Keratinocyte (primary cell): ENCODE results near the gene YEATS4. TPM values are rescaled to one million over a fixed set of nuclear protein-coding genes. Genes with fewer than 3 reads are reported as not detected.

Experiments
- DNase-seq: peaks from one replicate; pipeline ENCODE4 v3.0.0-alpha.2; 2011; ENCODE audit warnings: low read depth, missing footprints, low spot score
- FAIRE-seq: peaks from 2 replicates; lab custom pipeline; 2011; peaks lifted over from hg19 to GRCh38; lab: Jason Lieb, UNC
- H2AFZ ChIP-seq: 2 replicates; pipeline ENCODE4 v1.6.0; 2012; ENCODE audit warnings: low read length, control low read depth, inconsistent platforms; ENCODE audit not compliant: control insufficient read depth
- H3K27ac ChIP-seq: 2 replicates; pipeline ENCODE4 v1.5.1; 2011; ENCODE audit warnings: low read length; ENCODE audit not compliant: control insufficient read depth, insufficient read depth
- H3K27me3 ChIP-seq: 3 replicates; pipeline ENCODE4 v1.6.0; 2011; ENCODE audit warnings: low read length; ENCODE audit not compliant: control insufficient read depth, insufficient read depth; ENCODE audit errors: extremely low read depth
- H3K36me3 ChIP-seq, 2 experiments: 2 replicates in 1 of 2; 3 replicates in 1 of 2; pipeline ENCODE4 v1.5.1; 2011; ENCODE audit warnings: low read length in 2 of 2, mild to moderate bottlenecking in 1 of 2; ENCODE audit not compliant: control insufficient read depth in 2 of 2, insufficient read depth in 2 of 2; ENCODE audit errors: extremely low read depth in 1 of 2
- H3K4me1 ChIP-seq: 3 replicates; pipeline ENCODE4 v1.5.1; 2011; ENCODE audit warnings: low read length; ENCODE audit not compliant: control insufficient read depth, insufficient read depth; ENCODE audit errors: extremely low read depth
- H3K4me2 ChIP-seq: 3 replicates; pipeline ENCODE4 v1.6.0; 2011; ENCODE audit warnings: low read depth, low read length; ENCODE audit not compliant: control insufficient read depth, insufficient read depth; ENCODE audit errors: extremely low read depth
- H3K4me3 ChIP-seq, 3 experiments: fragments of 200-600 bp in 1 of 3; sonication (generic) in 1 of 3; 2 replicates in 2 of 3; 3 replicates in 1 of 3; pipeline ENCODE4 v1.5.1; 2011 to 2016; ENCODE audit warnings: low read length in 3 of 3, mild to moderate bottlenecking in 3 of 3, control low read depth in 2 of 3, inconsistent platforms in 1 of 3, low read depth in 1 of 3, mixed read lengths in 1 of 3, mixed run types in 1 of 3, moderate library complexity in 1 of 3; ENCODE audit not compliant: control insufficient read depth in 2 of 3, insufficient read depth in 2 of 3; ENCODE audit errors: extremely low read depth in 1 of 3
- H3K79me2 ChIP-seq: 2 replicates; pipeline ENCODE4 v1.6.0; 2012; ENCODE audit warnings: low read length; ENCODE audit not compliant: control insufficient read depth, insufficient read depth
- H3K9ac ChIP-seq: 3 replicates; pipeline ENCODE4 v1.6.0; 2011; ENCODE audit warnings: low read length; ENCODE audit not compliant: control insufficient read depth, insufficient read depth; ENCODE audit errors: extremely low read depth
- H3K9me1 ChIP-seq: 3 replicates; pipeline ENCODE4 v1.6.0; 2011; ENCODE audit warnings: low read length; ENCODE audit not compliant: control insufficient read depth, insufficient read depth; ENCODE audit errors: extremely low read depth
- H3K9me3 ChIP-seq: 2 replicates; pipeline ENCODE4 v1.5.1; 2012; ENCODE audit warnings: low read depth, low read length; ENCODE audit not compliant: control insufficient read depth
- H4K20me1 ChIP-seq: 3 replicates; pipeline ENCODE4 v1.6.0; 2011; ENCODE audit warnings: low read length; ENCODE audit not compliant: control insufficient read depth, insufficient read depth; ENCODE audit errors: extremely low read depth
- EZH2 ChIP-seq: IDR thresholded peaks from one replicate; pipeline ENCODE4 v1.6.1; 2012; ENCODE audit warnings: inconsistent platforms, mild to moderate bottlenecking, low read length, moderate library complexity
- dilution Hi-C: fragments of 300-500 bp; cut with MboI; formaldehyde crosslinking; loops from one replicate; pipeline ENCODE4 v1.7.0; 2020; ENCODE audit warnings: low sequenced_read_pairs; ENCODE audit not compliant: extremely low pct_ligation_motif_present
- polyA plus RNA-seq, 5 experiments: library from polyadenylated mRNA; depleted of rRNA in 3 of 5; stranded (reverse) in 3 of 5; stranded (forward) in 1 of 5; unstranded in 1 of 5; fragments of >200 nt; gene quantifications; 1 replicate in 1 of 5; 2 replicates in 3 of 5; 3 replicates in 1 of 5; pipeline versions ENCODE4 v1.2.1 to v1.2.3, GENCODE V29; 2011 to 2012; ENCODE audit warnings: missing spikeins in 2 of 5, low read depth in 1 of 5, low replicate concordance in 1 of 5
- TF ChIP-seq, protein P1 (sequence below), 3 experiments: IDR thresholded peaks in 1 of 3; conservative IDR thresholded peaks in 1 of 3; optimal IDR thresholded peaks in 1 of 3; 2 replicates in 2 of 3; 3 replicates in 1 of 3; pipeline versions ENCODE3 to v1.5.1; 2011; ENCODE audit warnings: low read length in 3 of 3, mild to moderate bottlenecking in 3 of 3, moderate library complexity in 2 of 3, control low read depth in 1 of 3, inconsistent platforms in 1 of 3; ENCODE audit not compliant: insufficient read depth in 2 of 3; ENCODE audit errors: extremely low read depth in 1 of 3

YEATS4 gene
- polyA plus RNA-seq, 1 donor (not counting 4 experiments of a cell fraction or from before 2014, with no cell fraction given) = 21.0 TPM

DNA sequence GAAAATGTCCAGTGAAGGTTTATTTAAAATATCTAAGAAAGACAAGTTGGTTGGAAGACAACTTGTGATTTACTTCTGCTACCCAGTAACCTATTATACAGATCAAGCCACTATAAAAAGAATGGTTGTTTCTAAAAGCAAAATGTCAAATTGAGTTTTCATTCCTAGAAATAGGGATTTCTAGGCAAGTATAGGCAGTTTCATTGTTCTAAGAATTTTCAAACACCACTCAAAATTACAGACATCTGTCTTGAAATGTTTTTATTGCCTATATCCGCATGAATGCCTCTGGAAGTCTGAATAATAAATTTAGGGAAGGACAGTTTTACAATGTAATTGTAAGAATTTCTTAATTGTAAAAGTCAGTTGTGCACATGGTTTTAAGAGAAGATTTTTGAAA lies 8.6 kb downstream of the YEATS4 start:
- no peak for DNase-seq
- no peaks in the 10 kb centered on the region for H3K27me3 ChIP-seq
- no peak for FAIRE-seq
- H4K20me1 ChIP-seq = no peaks in the 10 kb centered on the region
- no peak overlapping the region for H3K9ac ChIP-seq
- H3K4me1 ChIP-seq = peaks cover 10% of the 10 kb centered on the region
- H3K79me2 ChIP-seq = no peaks in the 10 kb centered on the region
- H3K4me3 ChIP-seq = no peak overlapping the region
- no peaks in the 10 kb centered on the region for H3K9me1 ChIP-seq
- no peak overlapping the region for H2AFZ ChIP-seq
- no peaks in the 10 kb centered on the region for H3K9me3 ChIP-seq
- TF ChIP-seq EZH2 = no peak
- TF ChIP-seq, protein P1, sequence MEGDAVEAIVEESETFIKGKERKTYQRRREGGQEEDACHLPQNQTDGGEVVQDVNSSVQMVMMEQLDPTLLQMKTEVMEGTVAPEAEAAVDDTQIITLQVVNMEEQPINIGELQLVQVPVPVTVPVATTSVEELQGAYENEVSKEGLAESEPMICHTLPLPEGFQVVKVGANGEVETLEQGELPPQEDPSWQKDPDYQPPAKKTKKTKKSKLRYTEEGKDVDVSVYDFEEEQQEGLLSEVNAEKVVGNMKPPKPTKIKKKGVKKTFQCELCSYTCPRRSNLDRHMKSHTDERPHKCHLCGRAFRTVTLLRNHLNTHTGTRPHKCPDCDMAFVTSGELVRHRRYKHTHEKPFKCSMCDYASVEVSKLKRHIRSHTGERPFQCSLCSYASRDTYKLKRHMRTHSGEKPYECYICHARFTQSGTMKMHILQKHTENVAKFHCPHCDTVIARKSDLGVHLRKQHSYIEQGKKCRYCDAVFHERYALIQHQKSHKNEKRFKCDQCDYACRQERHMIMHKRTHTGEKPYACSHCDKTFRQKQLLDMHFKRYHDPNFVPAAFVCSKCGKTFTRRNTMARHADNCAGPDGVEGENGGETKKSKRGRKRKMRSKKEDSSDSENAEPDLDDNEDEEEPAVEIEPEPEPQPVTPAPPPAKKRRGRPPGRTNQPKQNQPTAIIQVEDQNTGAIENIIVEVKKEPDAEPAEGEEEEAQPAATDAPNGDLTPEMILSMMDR (optimal IDR thresholded peaks at IDR 0.05 in 1 of 3, IDR thresholded peaks at IDR 0.05 in 1 of 3, conservative IDR thresholded peaks at IDR 0.05 in 1 of 3; ENCODE audit: extremely low read depth in 1 of 3, insufficient read depth in 2 of 3, low read length in 3 of 3) = no peak
- H3K36me3 ChIP-seq = peaks cover 6 to 7% of the 10 kb centered on the region in 2 experiments
- H3K27ac ChIP-seq = no peak overlapping the region
- dilution Hi-C loops = no loop called here
- no peak overlapping the region for H3K4me2 ChIP-seq

DNA sequence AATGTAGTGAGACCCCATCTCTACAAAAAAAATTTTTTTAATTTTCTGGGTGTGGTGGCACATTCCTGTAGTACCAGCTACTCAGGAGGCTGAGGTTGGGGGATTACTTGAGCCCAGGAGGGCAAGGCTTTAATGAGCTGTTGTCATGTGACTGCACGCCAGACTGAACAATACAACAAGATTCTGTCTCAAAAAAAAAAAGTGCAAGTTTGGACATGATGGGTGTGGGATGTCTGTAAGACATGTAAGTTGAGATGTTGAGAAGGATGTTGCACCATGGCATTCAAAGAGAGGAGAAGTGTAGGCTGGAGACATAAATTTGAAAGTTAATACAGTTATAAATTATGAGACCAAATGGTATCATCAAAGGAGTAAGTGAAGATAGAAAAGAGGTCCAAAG lies 23.5 kb downstream of the YEATS4 start:
- H3K27me3 ChIP-seq = no peaks in the 10 kb centered on the region
- peaks cover 0 to 5% of the 10 kb centered on the region in 2 experiments for H3K36me3 ChIP-seq
- H3K9me1 ChIP-seq = no peaks in the 10 kb centered on the region
- H3K4me1 ChIP-seq = peaks cover 16% of the 10 kb centered on the region
- dilution Hi-C loops = no loop called here
- H3K27ac ChIP-seq = no peak overlapping the region
- peak; percentile 69 for FAIRE-seq
- no peak overlapping the region for H3K4me3 ChIP-seq
- H4K20me1 ChIP-seq = no peaks in the 10 kb centered on the region
- no peak for TF ChIP-seq EZH2
- TF ChIP-seq, protein P1 (optimal IDR thresholded peaks at IDR 0.05 in 1 of 3, IDR thresholded peaks at IDR 0.05 in 1 of 3, conservative IDR thresholded peaks at IDR 0.05 in 1 of 3; ENCODE audit: extremely low read depth in 1 of 3, insufficient read depth in 2 of 3, low read length in 3 of 3) = no peak
- no peak overlapping the region for H2AFZ ChIP-seq
- no peaks in the 10 kb centered on the region for H3K9me3 ChIP-seq
- no peak overlapping the region for H3K9ac ChIP-seq
- DNase-seq = no peak
- peak overlapping the region; percentile 4 for H3K4me2 ChIP-seq
- no peaks in the 10 kb centered on the region for H3K79me2 ChIP-seq
